SU-DHL-6 (cell line): Measurements from ENCODE around the gene UBE2E2.

ENCODE experiments used
- CTCF ChIP-seq: fragments of 200-600 bp; sonication (generic); IDR thresholded peaks from one replicate; pipeline ENCODE4 v1.5.1; 2017; ENCODE audit warnings: antibody characterized with exemption, mild to moderate bottlenecking, low read length, moderate library complexity; ENCODE audit not compliant: insufficient read depth, poor library complexity, severe bottlenecking
- EZH2phosphoT487 ChIP-seq: fragments of 200-600 bp; sonication (generic), shearing (Covaris generic); conservative IDR thresholded peaks from 2 replicates; pipeline ENCODE4 v1.6.1; 2018; ENCODE audit warnings: mild to moderate bottlenecking, antibody characterized with exemption, low read length, moderate library complexity, mixed read lengths

DNA sequence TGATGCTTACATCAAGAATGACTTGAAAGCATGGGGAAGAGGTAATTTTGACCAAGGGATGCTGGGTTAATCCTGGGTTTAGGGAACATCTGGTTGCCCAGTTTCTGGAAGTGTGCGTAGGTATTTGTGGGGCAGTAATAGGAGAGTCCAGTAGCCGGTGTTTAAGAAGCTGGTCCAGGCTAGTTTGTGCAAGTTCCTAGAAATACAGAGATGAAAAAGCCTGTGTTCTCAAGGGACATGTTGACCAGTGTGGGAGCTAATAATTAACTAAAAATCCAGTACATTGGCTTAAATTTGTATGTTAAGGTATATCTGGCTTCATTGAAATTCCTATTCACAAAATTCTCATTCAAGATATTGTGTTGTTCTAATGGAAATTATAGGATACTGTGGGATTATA is 51.2 kb downstream of the UBE2E2 start:
- no peak for TF ChIP-seq EZH2phosphoT487
- TF ChIP-seq CTCF: no peak
